LNCAP (cell line): ENCODE data around the gene SLC12A3.
A peak's percentile ranks its signal among the peaks of the same experiment; 100 is the strongest.

Experiments
- CTCF ChIP-seq: fragments of 450-650 bp; IDR thresholded peaks from 2 replicates; pipeline ENCODE4 v1.5.1; 2017; ENCODE audit warnings: mild to moderate bottlenecking

The SLC12A3 gene

GRCh38 chr16:56865394-56866062, 521 bp downstream of the SLC12A3 start:
- TF ChIP-seq CTCF, result no peak

- TF ChIP-seq CTCF, result peak; percentile 73
These were observed 2.2 kb downstream of the SLC12A3 start for GRCh38 chr16:56866955-56867830.

- TF ChIP-seq CTCF, result no peak
These were observed 3.2 kb downstream of the SLC12A3 start for GRCh38 chr16:56868175-56868574.

GRCh38 chr16:56869513-56870275, 4.7 kb downstream of the SLC12A3 start:
- TF ChIP-seq CTCF, result peak; percentile 36; the same call in 1 of the 2 replicates

GRCh38 chr16:56870276-56870888, 5.4 kb downstream of the SLC12A3 start:
- no peak for TF ChIP-seq CTCF

- TF ChIP-seq CTCF, result no peak
These were observed 6.2 kb downstream of the SLC12A3 start for GRCh38 chr16:56871172-56871593.

GRCh38 chr16:56872863-56873391, 7.9 kb downstream of the SLC12A3 start:
- TF ChIP-seq CTCF, result no peak
